ENCODE data around the gene ISM1. TPM values are rescaled to one million over a fixed set of nuclear protein-coding genes. Genes with fewer than 3 reads are reported as not detected.
A peak's percentile ranks its signal among the peaks of the same experiment; 100 is the strongest.

ISM1 gene
- polyA plus RNA-seq (2011; rRNA removed): not detected in 2 replicates
- not detected in 2 replicates for polyA minus RNA-seq (2011; rRNA and poly(A)+ RNA removed)

GRCh38 chr20:13220904-13221297 is at the start of gene ISM1:
TSS of gene ISM1 (plus strand) at chr20:13221274. CDS start at chr20:13221777, 503 bp downstream.
- peak within 1 kb of the TSS; percentile 43 for H3K4me3 ChIP-seq (ENCODE audit: low read depth, low read length)
- peaks cover 9% of the 10 kb centered on the region; the same call in 1 of the 2 replicates for H3K9me3 ChIP-seq (ENCODE audit: control insufficient read depth, insufficient read depth, low read length)
- ChIA-PET POLR2A (no interaction called here), CTCF (interaction anchor here (0.9 to 1.4 kb wide), 2 partner anchors 102 to 567 kb away, joined by 3 read pairs; no protein-coding TSS in a partner anchor)
- DNase-seq (ENCODE audit: low read depth, low spot score): no peak
- peaks cover 48% of the 10 kb centered on the region for H3K27me3 ChIP-seq (ENCODE audit: control insufficient read depth, insufficient read depth, low read length)
- TF ChIP-seq, protein P1, sequence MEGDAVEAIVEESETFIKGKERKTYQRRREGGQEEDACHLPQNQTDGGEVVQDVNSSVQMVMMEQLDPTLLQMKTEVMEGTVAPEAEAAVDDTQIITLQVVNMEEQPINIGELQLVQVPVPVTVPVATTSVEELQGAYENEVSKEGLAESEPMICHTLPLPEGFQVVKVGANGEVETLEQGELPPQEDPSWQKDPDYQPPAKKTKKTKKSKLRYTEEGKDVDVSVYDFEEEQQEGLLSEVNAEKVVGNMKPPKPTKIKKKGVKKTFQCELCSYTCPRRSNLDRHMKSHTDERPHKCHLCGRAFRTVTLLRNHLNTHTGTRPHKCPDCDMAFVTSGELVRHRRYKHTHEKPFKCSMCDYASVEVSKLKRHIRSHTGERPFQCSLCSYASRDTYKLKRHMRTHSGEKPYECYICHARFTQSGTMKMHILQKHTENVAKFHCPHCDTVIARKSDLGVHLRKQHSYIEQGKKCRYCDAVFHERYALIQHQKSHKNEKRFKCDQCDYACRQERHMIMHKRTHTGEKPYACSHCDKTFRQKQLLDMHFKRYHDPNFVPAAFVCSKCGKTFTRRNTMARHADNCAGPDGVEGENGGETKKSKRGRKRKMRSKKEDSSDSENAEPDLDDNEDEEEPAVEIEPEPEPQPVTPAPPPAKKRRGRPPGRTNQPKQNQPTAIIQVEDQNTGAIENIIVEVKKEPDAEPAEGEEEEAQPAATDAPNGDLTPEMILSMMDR (IDR thresholded peaks at IDR 0.05; ENCODE audit: low read depth, low read length): no peak
- H3K27ac ChIP-seq (ENCODE audit: low read depth, low read length): no peak within 1 kb of the TSS

DNA sequence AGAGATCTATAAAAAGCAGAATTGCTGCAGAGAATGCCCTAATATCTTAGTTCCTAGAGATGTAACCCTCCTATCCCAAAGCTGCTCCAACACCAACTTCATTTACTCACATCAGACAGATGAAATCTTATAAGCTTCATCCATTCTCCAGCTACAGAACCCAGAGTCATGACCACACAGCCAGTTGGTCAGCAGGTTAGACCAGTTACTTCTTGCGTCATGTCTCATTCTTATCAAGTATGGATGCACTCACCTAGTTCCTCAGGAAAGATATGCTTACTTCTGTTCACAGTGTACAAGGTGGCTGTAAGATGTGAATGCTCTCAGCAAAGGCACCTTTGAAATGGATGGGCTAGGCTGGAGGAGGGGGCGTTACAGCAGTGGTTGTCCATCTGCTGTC is 47.9 kb upstream of the ISM1 start:
- POLR2A ChIA-PET: no interaction called here
- no peak overlapping the region for H3K27ac ChIP-seq (ENCODE audit: low read depth, low read length)
- H3K27me3 ChIP-seq (ENCODE audit: control insufficient read depth, insufficient read depth, low read length): no peaks in the 10 kb centered on the region
- H3K4me3 ChIP-seq (ENCODE audit: low read depth, low read length): no peak overlapping the region
- DNase-seq (ENCODE audit: low read depth, low spot score): no peak
- TF ChIP-seq, protein P1 (IDR thresholded peaks at IDR 0.05; ENCODE audit: low read depth, low read length): no peak
- no peaks in the 10 kb centered on the region for H3K9me3 ChIP-seq (ENCODE audit: control insufficient read depth, insufficient read depth, low read length)
- CTCF ChIA-PET: no interaction called here

DNA sequence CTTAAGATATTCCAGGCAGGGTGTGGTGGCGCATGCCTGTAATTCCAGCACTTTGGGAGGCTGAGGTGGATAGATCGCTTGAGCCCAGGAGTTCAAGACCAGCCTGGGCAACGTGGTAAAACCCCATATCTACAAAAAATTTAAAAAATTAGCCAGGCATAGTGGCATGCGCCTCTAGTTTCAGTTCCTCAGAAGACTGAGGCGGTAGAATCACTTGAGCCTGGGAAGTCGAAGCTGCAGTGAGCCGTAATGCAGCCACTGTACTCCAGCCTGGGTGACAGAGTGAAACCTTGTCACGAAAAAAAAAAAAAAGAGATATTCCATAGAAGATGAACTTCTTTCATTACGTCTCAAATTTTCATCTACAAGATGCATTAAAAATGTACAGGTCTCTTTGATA is 46.7 kb upstream of the ISM1 start:
- H3K27ac ChIP-seq (ENCODE audit: low read depth, low read length): no peak overlapping the region
- ChIA-PET POLR2A (no interaction called here), CTCF (no interaction called here)
- H3K27me3 ChIP-seq (ENCODE audit: control insufficient read depth, insufficient read depth, low read length): no peaks in the 10 kb centered on the region
- TF ChIP-seq, protein P1 (IDR thresholded peaks at IDR 0.05; ENCODE audit: low read depth, low read length): no peak
- H3K4me3 ChIP-seq (ENCODE audit: low read depth, low read length): no peak overlapping the region
- H3K9me3 ChIP-seq (ENCODE audit: control insufficient read depth, insufficient read depth, low read length): no peaks in the 10 kb centered on the region
- no peak for DNase-seq (ENCODE audit: low read depth, low spot score)

DNA sequence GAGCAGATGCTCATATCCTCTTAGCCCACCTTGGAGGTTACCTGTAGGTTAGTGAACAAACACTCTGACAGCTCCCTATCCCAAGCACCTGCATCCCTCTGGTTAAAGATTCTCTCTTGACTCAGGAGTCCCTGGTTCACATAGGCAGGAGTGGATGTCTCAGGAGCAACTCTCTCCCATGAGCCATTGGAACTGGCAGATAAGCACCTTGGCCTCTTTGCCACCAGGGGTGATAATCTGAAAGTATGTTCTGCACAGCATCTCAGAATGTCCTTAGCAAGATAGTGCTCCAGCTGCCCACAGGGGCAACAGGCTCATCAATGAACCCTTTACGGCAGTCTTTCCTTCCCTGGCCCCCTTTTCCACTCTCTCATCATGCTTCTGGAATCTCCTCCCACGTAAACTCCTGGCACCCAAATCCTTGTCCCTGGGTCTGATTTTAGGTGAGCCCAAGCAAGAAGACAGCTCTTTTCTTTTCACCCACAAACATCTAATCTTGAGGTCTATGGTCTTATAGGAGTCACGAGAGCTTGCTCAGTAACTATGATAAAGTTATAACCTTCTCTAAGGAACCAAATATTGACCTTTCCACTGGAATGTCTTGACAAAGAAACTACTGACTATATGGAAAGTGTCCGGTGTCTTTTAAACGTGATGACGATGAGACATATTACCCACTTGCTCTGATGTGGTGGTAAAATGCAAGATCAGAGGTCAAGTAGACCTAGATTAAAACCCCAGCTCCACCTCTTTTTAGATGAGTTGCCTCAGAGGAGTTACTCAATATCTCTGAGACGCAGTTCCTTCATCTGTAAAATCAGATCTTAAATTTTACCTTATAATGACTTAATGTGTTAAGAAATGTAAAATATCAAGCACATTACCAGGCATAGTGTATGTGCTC is 39.8 kb upstream of the ISM1 start:
- Histone ChIP-seq H3K27me3 (ENCODE audit: control insufficient read depth, insufficient read depth, low read length) (no peaks in the 10 kb centered on the region), H3K4me3 (ENCODE audit: low read depth, low read length) (no peak overlapping the region), H3K27ac (ENCODE audit: low read depth, low read length) (no peak overlapping the region), H3K9me3 (ENCODE audit: control insufficient read depth, insufficient read depth, low read length) (no peaks in the 10 kb centered on the region)
- DNase-seq (ENCODE audit: low read depth, low spot score): no peak
- TF ChIP-seq, protein P1 (IDR thresholded peaks at IDR 0.05; ENCODE audit: low read depth, low read length): no peak
- ChIA-PET CTCF (interaction anchor here (0.6 kb wide), 1 partner anchor 46 kb away, joined by 4 read pairs; no protein-coding TSS in a partner anchor), POLR2A (no interaction called here)

DNA sequence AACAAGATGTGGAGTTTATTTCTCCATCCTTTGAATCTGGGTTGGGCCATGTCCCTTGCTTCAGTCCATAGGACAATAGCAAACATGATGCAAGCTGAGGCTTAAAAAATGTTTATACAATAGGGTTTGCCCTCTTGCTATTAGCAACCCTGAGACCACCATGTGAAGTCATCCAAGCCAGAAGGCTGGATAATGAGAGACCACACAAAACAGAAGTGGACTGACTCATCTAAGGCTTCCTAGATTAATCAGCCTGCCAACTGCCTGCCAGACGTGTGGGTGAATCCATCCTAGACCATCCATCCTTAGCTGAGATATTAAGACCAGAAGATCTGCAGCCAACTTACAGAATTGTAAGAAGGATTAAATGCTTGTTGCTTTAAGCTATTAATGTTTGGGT is 38.1 kb upstream of the ISM1 start:
- ChIA-PET CTCF (no interaction called here), POLR2A (no interaction called here)
- H3K9me3 ChIP-seq (ENCODE audit: control insufficient read depth, insufficient read depth, low read length): no peaks in the 10 kb centered on the region
- TF ChIP-seq, protein P1 (IDR thresholded peaks at IDR 0.05; ENCODE audit: low read depth, low read length): no peak
- no peak for DNase-seq (ENCODE audit: low read depth, low spot score)
- H3K27ac ChIP-seq (ENCODE audit: low read depth, low read length): no peak overlapping the region
- no peaks in the 10 kb centered on the region for H3K27me3 ChIP-seq (ENCODE audit: control insufficient read depth, insufficient read depth, low read length)
- H3K4me3 ChIP-seq (ENCODE audit: low read depth, low read length): no peak overlapping the region
